GM21786 (cell line): Measurements from ENCODE around the gene ZNF566.

Experiments used
- ATAC-seq: cut with Tn5 transposase; IDR thresholded peaks from one replicate; pipeline ENCODE4 v1.9.1; 2021; ENCODE audit not compliant: unreplicated experiment

Gene ZNF566

DNA sequence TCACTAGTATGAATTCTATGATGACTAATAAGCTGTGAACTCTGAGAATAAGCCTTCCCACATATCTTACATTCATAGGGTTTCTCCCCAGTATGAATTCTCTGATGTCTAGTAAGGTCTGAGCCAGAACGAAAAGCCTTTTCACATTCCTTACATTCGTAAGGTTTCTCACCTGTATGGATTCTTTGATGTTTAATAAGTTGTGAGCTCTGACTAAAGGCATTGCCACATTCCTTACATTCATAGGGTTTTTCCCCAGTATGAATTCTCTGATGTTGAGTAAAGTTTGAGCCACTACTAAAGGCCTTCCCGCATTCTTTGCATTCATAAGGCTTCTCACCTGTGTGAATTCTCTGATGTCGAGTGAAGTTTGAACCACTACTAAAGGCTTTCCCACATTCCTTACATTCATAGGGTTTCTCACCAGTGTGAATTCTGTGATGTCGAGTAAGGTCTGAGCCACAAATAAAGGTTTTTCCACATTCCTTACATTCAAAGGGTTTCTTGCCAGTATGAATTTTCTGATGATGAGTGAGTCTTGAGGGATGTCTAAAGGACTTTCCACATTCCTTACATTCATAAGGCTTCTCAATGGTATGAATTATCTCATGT is 40.2 kb downstream of the ZNF566 start:
- no peak for ATAC-seq

DNA sequence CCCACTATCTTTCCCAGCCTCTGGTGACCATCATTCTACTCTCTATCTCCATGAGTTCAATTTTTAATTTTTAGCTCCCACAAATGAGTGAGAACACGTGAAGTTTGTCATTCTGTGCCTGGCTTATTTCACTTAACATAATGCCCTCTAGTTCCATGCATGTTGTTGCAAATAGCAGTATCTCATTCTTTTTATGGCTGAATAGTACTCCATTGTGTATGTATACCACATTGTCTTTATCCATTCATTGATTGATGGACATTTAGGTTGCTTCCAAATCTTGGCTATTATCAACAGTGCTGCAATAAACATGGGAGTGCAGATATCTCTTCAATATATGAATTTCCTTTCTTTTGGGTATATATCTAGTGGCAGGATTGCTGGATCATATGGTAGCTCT is 48.0 kb downstream of the ZNF566 start:
- ATAC-seq = no peak

DNA sequence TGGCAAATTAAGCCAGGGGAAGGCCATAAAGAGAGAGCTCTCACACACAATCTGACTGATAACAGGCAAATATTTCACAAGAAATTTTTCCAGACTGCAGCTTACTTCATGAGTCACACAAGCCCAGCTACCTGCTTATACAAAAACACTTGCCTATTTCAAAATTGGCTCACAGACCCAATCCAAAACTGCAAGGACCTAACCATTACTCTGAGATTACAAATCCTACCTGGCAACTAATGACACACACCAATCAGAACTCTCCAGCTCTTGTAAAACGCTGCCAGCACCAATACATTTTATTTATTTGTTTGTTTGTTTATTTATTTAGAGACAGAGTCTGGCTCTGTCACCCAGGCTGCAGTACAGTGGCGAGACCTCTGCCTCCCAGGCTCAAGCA is 52.8 kb downstream of the ZNF566 start:
- no peak for ATAC-seq

DNA sequence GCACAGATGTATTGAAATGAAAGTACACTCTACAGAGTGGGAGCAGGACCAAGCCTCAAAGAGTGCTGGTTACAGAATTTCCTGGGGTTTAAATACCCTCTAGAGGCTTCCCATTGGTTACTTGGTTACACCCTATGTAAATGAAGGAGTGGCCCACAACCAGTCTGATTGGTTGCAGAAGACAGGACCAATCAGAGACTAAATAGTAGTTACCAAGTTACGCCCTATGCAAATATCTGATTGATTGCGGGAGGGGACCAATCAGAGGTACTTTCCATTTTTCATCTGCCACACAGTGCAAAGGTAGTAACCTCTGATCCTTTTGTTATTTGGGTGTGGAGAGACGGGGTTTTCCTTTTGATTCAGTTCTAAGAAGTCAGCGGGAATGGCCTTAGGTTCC is 65.4 kb downstream of the ZNF566 start:
- no peak for ATAC-seq

DNA sequence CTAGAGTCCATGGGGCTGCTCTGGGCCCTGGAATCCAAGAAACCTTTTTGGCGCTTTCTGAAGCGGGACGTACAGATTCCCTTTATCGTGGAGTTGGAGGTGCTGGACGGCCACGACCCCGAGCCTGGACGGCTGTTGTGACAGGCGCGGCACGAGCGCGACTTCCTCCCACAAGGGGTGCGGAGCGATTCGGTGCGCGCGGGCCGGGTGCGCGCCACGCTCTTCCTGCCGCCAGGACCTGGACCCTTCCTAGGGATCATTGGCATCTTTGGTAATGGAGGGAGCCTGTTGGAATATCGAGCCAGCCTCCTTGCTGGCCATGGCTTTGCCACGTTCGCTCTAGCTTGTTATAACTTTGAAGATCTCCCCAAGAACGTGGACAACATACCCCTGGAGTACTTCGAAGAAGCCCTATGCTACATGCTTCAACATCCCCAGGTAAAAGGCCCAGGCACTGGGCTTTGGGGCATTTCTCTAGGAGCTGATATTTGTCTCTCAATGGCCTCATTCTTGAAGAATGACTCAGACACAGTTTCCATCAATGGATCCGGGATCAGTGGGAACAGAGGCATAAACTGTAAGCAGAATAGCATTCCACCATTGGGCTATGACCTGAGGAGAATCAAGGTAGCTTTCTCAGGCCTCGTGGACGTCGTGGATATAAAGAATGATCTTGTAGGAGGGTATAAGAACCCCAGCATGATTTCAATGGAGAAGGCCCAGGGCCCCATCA is 67.4 kb downstream of the ZNF566 start:
- no peak for ATAC-seq

DNA sequence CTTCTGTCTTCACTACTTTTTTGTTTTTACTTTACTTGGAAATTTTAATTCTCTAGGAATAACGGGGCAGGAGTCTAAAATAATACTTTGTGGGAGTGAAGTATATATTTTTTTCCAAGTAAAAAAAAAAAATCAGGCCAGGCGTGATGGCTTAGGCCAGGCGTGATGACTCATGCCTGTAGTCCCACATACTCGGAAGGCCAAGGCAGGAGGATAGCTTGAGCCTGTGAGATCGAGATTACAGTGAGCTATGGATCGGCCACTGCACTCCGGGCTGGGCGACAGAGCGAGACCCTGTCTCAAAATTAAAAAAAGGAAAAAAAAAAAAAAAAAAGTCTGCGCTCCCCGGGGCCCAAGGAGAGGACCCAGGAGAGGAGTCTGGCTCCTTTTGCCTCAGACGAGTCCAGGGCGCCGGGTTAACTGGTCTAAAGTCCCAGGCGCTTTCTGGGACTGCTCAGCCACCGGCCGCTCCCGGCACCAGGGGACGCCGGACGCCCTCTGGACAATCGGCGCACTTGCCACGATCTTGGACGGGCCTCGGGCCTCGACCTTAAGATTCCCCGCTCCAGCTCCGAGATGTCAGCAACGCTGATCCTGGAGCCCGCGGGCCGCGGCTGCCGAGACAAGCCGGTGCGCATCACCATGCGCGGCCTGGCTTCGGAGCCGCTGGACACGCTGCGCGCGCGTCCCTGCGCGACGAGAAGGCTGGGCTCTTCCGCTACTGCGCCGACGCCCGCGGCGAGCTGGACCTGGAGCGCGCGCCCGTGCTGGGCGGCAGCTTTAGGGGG is 68.2 kb downstream of the ZNF566 start:
- ATAC-seq = no peak

DNA sequence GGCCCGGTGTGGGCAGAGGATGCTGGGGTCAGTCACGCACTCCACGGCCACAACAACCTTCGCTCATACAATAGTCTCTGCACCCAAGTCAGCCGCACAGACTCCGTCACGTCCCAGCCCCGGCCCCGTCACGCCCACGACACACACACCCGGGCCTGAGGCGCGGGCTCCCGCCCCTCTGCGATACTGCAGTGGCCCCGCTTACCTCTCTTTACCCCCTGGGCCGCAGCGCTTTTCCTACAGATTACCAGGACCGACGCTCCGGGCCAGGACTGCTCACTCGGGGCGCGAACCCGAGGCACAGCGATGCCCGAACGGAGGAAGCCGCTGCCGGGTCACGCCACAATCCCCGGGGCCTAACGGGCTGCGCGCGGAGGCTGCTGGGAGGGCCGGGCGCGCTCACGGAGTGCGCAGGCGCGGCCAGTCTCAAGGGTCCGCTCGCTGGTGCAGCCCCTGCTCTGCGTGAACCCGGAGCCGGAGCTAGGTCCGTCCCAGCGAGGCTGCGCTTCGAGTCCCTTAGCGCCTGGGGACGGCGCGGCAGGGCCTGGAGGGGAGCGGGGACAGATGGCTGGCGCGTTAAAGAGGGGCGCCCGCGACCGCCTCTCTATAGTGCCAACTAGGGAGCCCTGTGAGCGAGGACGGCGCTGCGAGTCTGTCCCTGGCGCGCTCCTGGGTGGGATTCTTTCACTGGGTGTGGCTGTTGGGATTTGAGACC is 70.9 kb downstream of the ZNF566 start, which contains the start of gene ZFP82:
Gene ZFP82 (minus strand): TSS at position 358 of the 715 bp plus-strand sequence. CDS start 8,855 bp downstream, outside the sequence.
- ATAC-seq = no peak

DNA sequence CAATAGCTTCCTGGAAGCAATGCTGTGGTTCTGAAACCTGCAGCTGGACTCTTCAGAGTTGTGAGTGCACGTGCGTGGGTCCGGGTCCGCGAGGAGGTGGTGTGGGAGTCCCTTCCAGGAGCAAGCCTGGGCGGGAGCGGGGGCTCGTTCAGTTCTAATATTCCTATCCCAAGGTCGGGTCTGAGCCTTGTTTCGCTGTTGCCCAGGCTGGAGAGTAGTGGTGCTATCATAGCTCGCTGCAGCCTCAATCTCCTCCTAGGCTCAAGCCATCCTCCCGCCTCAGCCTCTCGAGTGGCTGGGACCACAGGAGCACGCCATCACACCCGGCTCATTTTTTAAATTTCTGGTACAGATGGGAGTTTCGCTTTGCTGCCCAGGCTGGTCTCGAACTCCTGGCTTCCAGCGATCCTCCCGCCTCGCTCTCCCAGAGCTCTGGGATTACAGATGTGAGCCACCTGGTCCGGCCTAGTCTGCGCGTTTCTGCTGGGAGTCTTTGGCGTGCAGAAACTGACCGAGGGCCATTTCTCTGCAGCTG is 71.5 kb downstream of the ZNF566 start:
- no peak for ATAC-seq

DNA sequence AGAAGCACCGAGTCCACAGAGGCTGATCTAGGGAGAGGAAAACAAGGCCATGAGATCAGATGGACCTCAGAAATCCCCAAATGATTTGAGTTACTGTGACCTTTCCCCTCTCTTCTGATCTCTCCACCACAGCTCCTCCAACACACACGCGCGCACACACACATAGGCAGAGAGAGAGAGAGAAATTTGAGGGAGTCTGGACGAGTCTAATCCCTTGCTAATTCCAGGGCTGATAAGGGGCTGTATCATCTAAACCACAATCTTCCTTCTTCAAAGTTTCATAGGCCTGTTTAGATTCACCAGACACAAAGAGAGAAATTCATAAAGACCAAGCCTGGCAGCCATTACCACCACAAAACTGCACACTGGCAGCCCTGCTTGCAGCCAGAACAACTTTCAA is 79.5 kb downstream of the ZNF566 start:
- no peak for ATAC-seq

DNA sequence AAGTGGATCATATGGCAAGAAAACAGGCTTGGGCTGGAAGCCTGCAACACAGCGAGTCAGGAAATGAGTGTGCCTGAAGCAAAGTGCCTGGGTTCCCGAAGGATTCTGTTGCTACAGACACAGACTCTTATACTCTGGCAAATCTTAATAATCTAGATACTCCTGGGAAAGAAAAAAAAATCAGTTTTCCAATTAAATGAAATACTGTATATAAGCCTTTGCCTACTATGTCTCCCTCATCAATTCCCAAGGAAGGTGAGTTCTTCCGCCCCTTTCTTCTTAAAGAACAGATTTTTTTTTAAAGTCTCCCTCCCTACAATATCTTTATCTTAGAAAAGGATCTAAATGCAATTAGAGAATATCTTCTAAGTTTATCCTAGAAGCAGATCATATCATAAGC is 81.3 kb downstream of the ZNF566 start:
- no peak for ATAC-seq

DNA sequence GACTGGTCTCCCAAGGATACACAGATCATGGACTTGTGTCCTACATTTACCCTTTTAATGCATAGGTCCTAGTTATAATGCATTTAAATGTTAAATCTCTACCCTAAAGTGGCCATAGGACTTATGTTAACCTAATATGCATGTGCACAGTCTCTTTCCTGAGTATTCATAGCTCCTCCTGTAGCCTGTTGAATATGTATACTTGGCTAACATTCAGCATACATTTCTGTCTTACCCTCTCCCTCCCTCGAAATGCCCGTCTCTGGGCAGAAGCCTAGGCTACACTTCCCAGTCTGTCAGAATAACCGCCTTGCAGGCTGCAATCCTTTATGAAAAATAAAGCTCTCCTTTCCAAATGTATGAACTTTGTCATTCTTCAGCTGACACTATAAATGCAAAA is 84.9 kb downstream of the ZNF566 start:
- ATAC-seq = no peak

DNA sequence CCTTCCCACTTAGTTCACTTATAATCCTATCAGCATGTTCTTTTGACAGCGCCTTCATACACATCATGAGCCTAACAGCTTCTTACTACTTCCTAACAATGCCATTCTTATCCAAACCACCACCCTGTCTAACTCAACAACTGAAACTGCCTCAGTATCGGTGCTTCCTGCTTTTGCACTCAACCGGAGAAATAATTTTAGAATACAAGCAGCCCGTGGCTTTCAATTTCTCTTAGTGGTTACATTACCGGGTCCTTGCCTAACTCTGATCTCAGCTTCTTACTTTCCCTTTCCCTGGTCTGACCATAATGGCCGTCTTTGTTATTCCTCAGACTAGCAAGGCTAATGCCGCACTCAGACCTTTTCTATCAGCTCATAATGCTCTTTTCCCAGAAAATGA is 87.9 kb downstream of the ZNF566 start:
- ATAC-seq = no peak

DNA sequence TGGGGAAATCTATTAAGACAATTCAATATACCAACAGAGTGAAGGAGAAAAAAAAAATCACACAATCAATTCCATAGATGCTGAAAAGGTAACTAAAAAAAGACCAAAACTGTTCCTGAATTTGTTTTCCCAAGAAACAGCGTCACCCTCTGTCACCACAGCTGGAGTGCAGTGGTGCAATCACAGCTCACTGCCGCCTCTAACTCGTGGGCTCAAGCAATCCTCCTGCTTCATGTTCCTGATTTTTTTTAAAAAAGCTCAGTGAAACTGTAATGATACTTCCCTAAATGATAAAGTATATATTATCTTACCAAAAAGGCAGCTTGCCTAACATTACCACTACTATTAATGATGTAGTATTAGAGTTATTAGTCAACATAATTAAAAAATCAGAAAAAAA is 90.8 kb downstream of the ZNF566 start:
- ATAC-seq = no peak
